ENCODE results near the gene GTF2F1. TPM values are rescaled to one million over a fixed set of nuclear protein-coding genes. Genes with fewer than 3 reads are reported as not detected.

GTF2F1 gene
- total RNA-seq, 4 donors from 2014 or later, result 11.4 to 34.8 (median 22.4) TPM

DNA sequence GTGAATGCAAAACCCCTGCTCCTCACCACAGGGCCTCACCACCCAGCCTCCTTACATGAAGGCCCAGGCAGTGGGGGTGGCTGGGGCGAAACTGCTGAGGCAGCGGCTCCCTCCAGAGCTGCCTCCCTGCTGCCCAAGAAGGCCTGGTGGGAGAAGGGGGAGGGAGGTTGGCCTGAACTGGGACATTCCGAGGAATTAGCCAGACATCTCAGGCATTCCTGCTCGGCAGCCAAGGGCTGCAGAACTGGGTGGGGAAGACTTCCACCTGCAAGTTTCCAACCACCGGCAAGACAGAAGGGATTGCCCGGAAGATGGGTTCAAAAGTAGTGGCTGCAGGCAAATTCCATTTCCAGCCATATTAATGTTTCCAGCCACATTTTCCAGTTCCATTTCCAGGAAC is 14.9 kb downstream of the GTF2F1 start:
- Histone ChIP-seq H3K36me3 (peaks cover 0 to 38% of the 10 kb centered on the region in 2 donors), H3K9me3 (no peaks in the 10 kb centered on the region), H3K4me1 (peaks cover 0 to 6% of the 10 kb centered on the region in 2 donors), H3K4me3 (no peak overlapping the region), H3K27me3 (no peaks in the 10 kb centered on the region), H3K27ac (no peak overlapping the region)
- intact Hi-C loops (cut with DNase I; ENCODE audit: low total_unique reads) (loop anchor here (10.0 kb wide), 1 partner anchor 753 kb away; the partner anchor contains the start of genes SAFB and SAFB2), in situ Hi-C loops (cut with MboI; ENCODE audit: low sequenced_read_pairs in 4 of 4) (loop anchor here in 1 of 4 donors (25.0 kb wide), 1 partner anchor 359 kb away; the partner anchor contains the start of genes GPR108 and TRIP10)
- ATAC-seq (no peak), DNase-seq (no peak)
- TF ChIP-seq, protein P1, sequence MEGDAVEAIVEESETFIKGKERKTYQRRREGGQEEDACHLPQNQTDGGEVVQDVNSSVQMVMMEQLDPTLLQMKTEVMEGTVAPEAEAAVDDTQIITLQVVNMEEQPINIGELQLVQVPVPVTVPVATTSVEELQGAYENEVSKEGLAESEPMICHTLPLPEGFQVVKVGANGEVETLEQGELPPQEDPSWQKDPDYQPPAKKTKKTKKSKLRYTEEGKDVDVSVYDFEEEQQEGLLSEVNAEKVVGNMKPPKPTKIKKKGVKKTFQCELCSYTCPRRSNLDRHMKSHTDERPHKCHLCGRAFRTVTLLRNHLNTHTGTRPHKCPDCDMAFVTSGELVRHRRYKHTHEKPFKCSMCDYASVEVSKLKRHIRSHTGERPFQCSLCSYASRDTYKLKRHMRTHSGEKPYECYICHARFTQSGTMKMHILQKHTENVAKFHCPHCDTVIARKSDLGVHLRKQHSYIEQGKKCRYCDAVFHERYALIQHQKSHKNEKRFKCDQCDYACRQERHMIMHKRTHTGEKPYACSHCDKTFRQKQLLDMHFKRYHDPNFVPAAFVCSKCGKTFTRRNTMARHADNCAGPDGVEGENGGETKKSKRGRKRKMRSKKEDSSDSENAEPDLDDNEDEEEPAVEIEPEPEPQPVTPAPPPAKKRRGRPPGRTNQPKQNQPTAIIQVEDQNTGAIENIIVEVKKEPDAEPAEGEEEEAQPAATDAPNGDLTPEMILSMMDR (IDR thresholded peaks at IDR 0.05 in 4 of 5, conservative IDR thresholded peaks at IDR 0.05 in 1 of 5), result no peak
- no peak for TF ChIP-seq POLR2A (IDR thresholded peaks at IDR 0.05)

DNA sequence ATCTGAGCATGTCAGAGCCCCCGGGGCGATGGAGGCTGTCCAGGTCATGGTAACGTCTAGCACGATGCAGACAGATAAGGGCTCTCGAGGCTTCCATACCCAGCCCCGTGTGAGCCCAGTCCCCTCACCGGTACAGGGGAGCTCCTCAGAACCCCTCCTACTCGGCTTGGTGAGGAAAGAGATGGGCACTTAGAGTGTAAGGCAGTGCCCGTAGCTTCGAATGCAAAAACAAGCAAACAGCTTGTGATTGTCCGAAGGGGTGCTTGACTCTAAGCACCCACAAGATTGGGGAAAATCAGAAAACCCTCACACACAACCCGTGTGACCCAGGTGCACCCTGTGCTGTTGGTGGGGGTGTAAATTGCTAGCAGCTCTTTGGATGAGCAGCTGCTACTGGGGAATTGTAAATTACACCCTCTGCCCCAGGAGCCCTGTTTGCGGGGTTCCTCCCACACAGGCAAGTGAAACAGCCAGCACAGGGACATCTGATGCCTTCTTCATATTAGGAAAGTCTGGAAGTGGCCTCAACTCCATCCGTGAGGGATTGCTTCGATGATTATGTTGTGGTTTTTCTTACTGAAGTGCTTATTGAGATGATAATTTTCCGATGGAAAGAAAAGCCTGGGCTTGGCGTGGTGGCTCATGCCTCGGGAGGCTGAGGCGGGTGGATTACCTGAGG is 16.3 kb downstream of the GTF2F1 start:
- in situ Hi-C loops (cut with MboI; ENCODE audit: low sequenced_read_pairs in 4 of 4), result loop anchor here in 1 of 4 donors (25.0 kb wide), 1 partner anchor 361 kb away; the partner anchor contains the start of genes GPR108 and TRIP10
- DNase-seq, result no peak
- Histone ChIP-seq H3K27ac (no peak overlapping the region), H3K36me3 (peaks cover 0 to 25% of the 10 kb centered on the region in 2 donors), H3K9me3 (no peaks in the 10 kb centered on the region), H3K4me3 (no peak overlapping the region), H3K4me1 (peaks cover 0 to 10% of the 10 kb centered on the region in 2 donors), H3K27me3 (no peaks in the 10 kb centered on the region)
- ATAC-seq, result no peak
- TF ChIP-seq, protein P1 (IDR thresholded peaks at IDR 0.05 in 4 of 5, conservative IDR thresholded peaks at IDR 0.05 in 1 of 5), result no peak
- no peak for TF ChIP-seq POLR2A (IDR thresholded peaks at IDR 0.05)
- intact Hi-C loops (cut with DNase I; ENCODE audit: low total_unique reads), result loop anchor here (10.0 kb wide), 1 partner anchor 752 kb away; the partner anchor contains the start of genes SAFB and SAFB2

DNA sequence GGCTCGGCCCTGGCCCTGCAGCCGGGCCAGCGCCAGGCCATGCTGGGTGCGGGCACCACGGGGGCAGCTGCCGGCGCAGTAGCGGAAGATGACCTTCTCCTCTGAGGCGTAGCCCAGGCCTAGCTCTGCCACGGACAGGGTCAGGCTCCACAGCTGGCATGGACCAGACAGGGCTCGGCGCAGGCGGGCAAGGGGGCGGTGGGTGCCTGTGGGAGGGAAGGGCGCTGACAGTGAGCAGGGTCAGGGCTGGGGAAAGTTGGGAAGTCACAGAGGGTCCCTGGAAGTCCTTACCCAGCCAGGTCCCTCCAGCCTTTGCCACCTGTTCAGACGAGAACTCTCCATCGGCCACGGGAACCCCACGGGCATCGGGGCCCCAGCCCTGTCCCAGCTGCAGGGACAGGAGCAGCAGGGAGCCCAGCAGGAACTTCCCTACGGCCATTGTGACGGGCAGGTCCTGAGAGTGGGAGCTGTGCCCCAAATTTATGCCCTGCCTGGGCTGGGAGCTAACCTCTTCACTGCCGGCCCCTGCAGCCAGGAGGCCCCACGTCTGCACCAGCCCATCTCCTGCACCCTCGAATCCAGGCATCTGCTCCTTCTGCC is 17.5 kb downstream of the GTF2F1 start, which contains the start of gene PSPN:
Gene PSPN, minus strand, starts transcription at position 523 of the 600 bp plus-strand sequence. Its CDS starts 84 bp downstream, at position 439.
- Histone ChIP-seq H3K9me3 (no peaks in the 10 kb centered on the region), H3K27ac (no peak within 1 kb of the TSS), H3K27me3 (no peaks in the 10 kb centered on the region), H3K4me1 (peaks cover 0 to 10% of the 10 kb centered on the region in 2 donors), H3K4me3 (no peak within 1 kb of the TSS), H3K36me3 (peaks cover 0 to 13% of the 10 kb centered on the region in 2 donors)
- intact Hi-C loops (cut with DNase I; ENCODE audit: low total_unique reads), result loop anchor here (10.0 kb wide), 1 partner anchor 751 kb away; the partner anchor contains the start of genes SAFB and SAFB2
- in situ Hi-C loops (cut with MboI; ENCODE audit: low sequenced_read_pairs in 4 of 4), result loop anchor here in 1 of 4 donors (25.0 kb wide), 1 partner anchor 362 kb away; the partner anchor contains the start of genes GPR108 and TRIP10
- ATAC-seq (no peak), DNase-seq (no peak)
- TF ChIP-seq POLR2A (IDR thresholded peaks at IDR 0.05), result no peak
- TF ChIP-seq, protein P1 (IDR thresholded peaks at IDR 0.05 in 4 of 5, conservative IDR thresholded peaks at IDR 0.05 in 1 of 5), result no peak

- Histone ChIP-seq H3K4me1 (peaks cover 0 to 10% of the 10 kb centered on the region in 2 donors), H3K4me3 (no peak overlapping the region), H3K27ac (no peak overlapping the region), H3K27me3 (no peaks in the 10 kb centered on the region), H3K9me3 (no peaks in the 10 kb centered on the region), H3K36me3 (peaks cover 0 to 7% of the 10 kb centered on the region in 2 donors)
- ATAC-seq (no peak), DNase-seq (no peak)
- TF ChIP-seq POLR2A (IDR thresholded peaks at IDR 0.05), result no peak
- TF ChIP-seq, protein P1 (IDR thresholded peaks at IDR 0.05 in 4 of 5, conservative IDR thresholded peaks at IDR 0.05 in 1 of 5), result no peak
- in situ Hi-C loops (cut with MboI; ENCODE audit: low sequenced_read_pairs in 4 of 4) (loop anchor here in 1 of 4 donors (25.0 kb wide), 1 partner anchor 362 kb away; the partner anchor contains the start of genes GPR108 and TRIP10), intact Hi-C loops (cut with DNase I; ENCODE audit: low total_unique reads) (loop anchor here (5.0 to 10.0 kb wide), 4 partner anchors 98 to 750 kb away; partner anchors contain the start of genes MLLT1, NDUFA11, SAFB and SAFB2)
Measured at GRCh38 chr19:6374711-6375410, 18.1 kb downstream of the GTF2F1 start.

Data from gastrocnemius medialis (tissue), 4 donors.